ENCODE data around the gene CRISP2. TPM values are rescaled to one million over a fixed set of nuclear protein-coding genes. Genes with fewer than 3 reads are reported as not detected.

CRISP2 gene
- total and polyA plus RNA-seq, 9 of the 15 experiments (the other 6 are each of a cell fraction or from before 2014, with no cell fraction given): not detected

DNA sequence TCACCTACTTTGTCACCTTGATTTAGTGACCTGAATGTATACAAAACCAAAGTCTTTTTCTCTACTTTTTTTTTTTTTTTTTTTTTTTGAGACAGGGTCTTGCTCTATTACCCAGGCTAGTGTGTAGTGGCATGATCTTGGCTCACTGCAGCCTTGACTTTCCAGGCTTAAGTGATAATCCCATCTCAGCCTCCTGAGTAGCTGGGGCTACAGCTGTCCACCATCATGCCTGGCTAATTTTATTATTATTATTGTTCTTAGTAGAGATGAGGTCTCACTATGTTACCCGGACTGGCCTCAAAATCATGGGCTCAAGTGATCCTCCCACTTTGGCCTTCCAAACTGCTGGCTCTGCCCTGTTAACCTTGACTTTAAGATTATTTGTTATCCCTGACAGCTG is 37.5 kb downstream of the CRISP2 start:
- Histone ChIP-seq H3K79me2 (ENCODE audit: control insufficient read depth, insufficient read depth, low read length) (no peaks in the 10 kb centered on the region), H2AFZ (ENCODE audit: low read depth, low read length) (no peak overlapping the region), H3K4me2 (ENCODE audit: insufficient read depth, low read length) (no peak overlapping the region), H4K20me1 (replicated peaks; ENCODE audit: control insufficient read depth, insufficient read depth, low read length) (no peaks in the 10 kb centered on the region), H3K9ac (ENCODE audit: insufficient read depth in 1 of 2, low read depth in 2 of 2, low read length in 2 of 2) (no peak overlapping the region), H3K27me3 (ENCODE audit: control insufficient read depth in 2 of 2, insufficient read depth in 2 of 2, low read length in 2 of 2) (no peaks in the 10 kb centered on the region), H3K9me3 (replicated peaks; ENCODE audit: control insufficient read depth, insufficient read depth, low read depth, low read length) (no peaks in the 10 kb centered on the region), H3K27ac (ENCODE audit: extremely low read depth, low read depth, low read length) (no peak overlapping the region), H3K36me3 (ENCODE audit: control insufficient read depth, insufficient read depth, low read length) (no peaks in the 10 kb centered on the region), H3K9me1 (ENCODE audit: control insufficient read depth, insufficient read depth, low read length) (no peaks in the 10 kb centered on the region), H3K4me3 (no peak overlapping the region), H3K4me1 (replicated peaks in 1 of 2; ENCODE audit: control insufficient read depth in 2 of 2, insufficient read depth in 2 of 2, low read length in 2 of 2) (no peaks in the 10 kb centered on the region; a peak in 1 of 5 replicates)
- in situ Hi-C loops (cut with MboI) (no loop called here), intact Hi-C loops (cut with micrococcal nuclease) (no loop called here)
- TF ChIP-seq, protein P1, sequence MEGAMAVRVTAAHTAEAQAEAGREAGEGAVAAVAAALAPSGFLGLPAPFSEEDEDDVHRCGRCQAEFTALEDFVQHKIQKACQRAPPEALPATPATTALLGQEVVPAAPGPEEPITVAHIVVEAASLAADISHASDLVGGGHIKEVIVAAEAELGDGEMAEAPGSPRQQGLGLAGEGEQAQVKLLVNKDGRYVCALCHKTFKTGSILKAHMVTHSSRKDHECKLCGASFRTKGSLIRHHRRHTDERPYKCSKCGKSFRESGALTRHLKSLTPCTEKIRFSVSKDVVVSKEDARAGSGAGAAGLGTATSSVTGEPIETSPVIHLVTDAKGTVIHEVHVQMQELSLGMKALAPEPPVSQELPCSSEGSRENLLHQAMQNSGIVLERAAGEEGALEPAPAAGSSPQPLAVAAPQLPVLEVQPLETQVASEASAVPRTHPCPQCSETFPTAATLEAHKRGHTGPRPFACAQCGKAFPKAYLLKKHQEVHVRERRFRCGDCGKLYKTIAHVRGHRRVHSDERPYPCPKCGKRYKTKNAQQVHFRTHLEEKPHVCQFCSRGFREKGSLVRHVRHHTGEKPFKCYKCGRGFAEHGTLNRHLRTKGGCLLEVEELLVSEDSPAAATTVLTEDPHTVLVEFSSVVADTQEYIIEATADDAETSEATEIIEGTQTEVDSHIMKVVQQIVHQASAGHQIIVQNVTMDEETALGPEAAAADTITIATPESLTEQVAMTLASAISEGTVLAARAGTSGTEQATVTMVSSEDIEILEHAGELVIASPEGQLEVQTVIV (CRISPR knock-in tag; IDR thresholded peaks at IDR 0.05; ENCODE audit: borderline replicate concordance): no peak
- TF ChIP-seq HDAC2 (IDR thresholded peaks at IDR 0.05) (no peak), ZFPM2 (CRISPR knock-in tag; IDR thresholded peaks at IDR 0.05) (no peak), ZBTB1 (CRISPR knock-in tag; IDR thresholded peaks at IDR 0.05; ENCODE audit: borderline replicate concordance, low read depth) (no peak), IFI16 (CRISPR knock-in tag; IDR thresholded peaks at IDR 0.05) (no peak), NEUROD1 (IDR thresholded peaks at IDR 0.05; ENCODE audit: borderline replicate concordance, low read depth, low read length, partially characterized antibody) (no peak), ARID1B (IDR thresholded peaks at IDR 0.05) (no peak), TFAM (CRISPR knock-in tag; conservative IDR thresholded peaks at IDR 0.05) (no peak), POLR2G (IDR thresholded peaks at IDR 0.05; ENCODE audit: low read depth, low read length) (no peak)
- no peak for DNase-seq (ENCODE audit: extremely low read depth in 1 of 4, low spot score in 3 of 4)
- ChIA-PET POLR2A (no interaction called here), CTCF (ENCODE audit: low intra/inter-chr PET ratio) (no interaction called here)
- no peak for ATAC-seq
- BruUV-seq (replicated peaks): no TSS peak
- FAIRE-seq: no peak
- 54% methylated on average over 1 of the region's 1 CpG for WGBS (ENCODE audit: insufficient coverage, low coverage, missing lambda C conversion rate)
